ENCODE measurements around the gene MLH3. TPM values are rescaled to one million over a fixed set of nuclear protein-coding genes. Genes with fewer than 3 reads are reported as not detected.

MLH3 gene
- polyA plus RNA-seq, 1 donor (not counting 4 experiments of a cell fraction or from before 2014, with no cell fraction given) = 13.0 TPM

DNA sequence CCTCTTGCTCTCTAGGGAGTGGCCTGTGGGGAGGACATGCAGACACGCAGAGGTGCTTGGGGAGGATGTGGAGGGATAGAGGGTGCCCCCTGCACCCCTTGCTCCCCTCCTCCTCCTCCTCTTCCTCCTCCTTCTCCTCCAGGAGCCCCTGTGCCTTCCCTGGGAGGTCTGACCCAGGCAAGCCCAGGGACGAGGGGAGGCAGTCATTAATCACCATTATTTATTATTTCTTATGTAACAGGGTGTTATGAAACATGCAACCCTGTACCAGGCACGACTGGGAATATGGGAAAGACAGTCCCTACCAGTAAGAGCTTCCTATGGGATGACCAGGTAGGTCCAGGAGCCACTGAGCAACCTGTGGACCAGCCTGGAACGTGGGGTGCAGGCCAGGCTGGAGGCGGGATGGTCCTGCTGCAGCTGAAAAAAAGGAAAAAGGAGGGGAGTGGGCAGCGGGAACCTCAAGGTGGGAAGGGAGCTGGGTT lies 73.3 kb downstream of the MLH3 start:
- Histone ChIP-seq H2AFZ (ENCODE audit: control insufficient read depth, low read length) (no peak overlapping the region), H3K27ac (ENCODE audit: control insufficient read depth, insufficient read depth, low read length) (no peak overlapping the region), H3K9me1 (ENCODE audit: control insufficient read depth, extremely low read depth, insufficient read depth, low read length) (no peaks in the 10 kb centered on the region), H3K9ac (ENCODE audit: control insufficient read depth, extremely low read depth, insufficient read depth, low read length) (no peak overlapping the region), H3K4me1 (ENCODE audit: control insufficient read depth, extremely low read depth, insufficient read depth, low read length) (peaks cover 27% of the 10 kb centered on the region), H3K79me2 (ENCODE audit: control insufficient read depth, insufficient read depth, low read length) (no peaks in the 10 kb centered on the region), H3K4me3 (ENCODE audit: control insufficient read depth in 2 of 3, extremely low read depth in 1 of 3, insufficient read depth in 2 of 3, low read depth in 1 of 3, low read length in 3 of 3) (no peak overlapping the region), H3K9me3 (ENCODE audit: control insufficient read depth, low read depth, low read length) (no peaks in the 10 kb centered on the region), H4K20me1 (ENCODE audit: control insufficient read depth, extremely low read depth, insufficient read depth, low read length) (no peaks in the 10 kb centered on the region), H3K36me3 (ENCODE audit: control insufficient read depth in 2 of 2, extremely low read depth in 1 of 2, insufficient read depth in 2 of 2, low read length in 2 of 2) (no peaks in the 10 kb centered on the region), H3K27me3 (ENCODE audit: control insufficient read depth, extremely low read depth, insufficient read depth, low read length) (no peaks in the 10 kb centered on the region), H3K4me2 (ENCODE audit: control insufficient read depth, extremely low read depth, insufficient read depth, low read depth, low read length) (no peak overlapping the region)
- TF ChIP-seq, protein P1, sequence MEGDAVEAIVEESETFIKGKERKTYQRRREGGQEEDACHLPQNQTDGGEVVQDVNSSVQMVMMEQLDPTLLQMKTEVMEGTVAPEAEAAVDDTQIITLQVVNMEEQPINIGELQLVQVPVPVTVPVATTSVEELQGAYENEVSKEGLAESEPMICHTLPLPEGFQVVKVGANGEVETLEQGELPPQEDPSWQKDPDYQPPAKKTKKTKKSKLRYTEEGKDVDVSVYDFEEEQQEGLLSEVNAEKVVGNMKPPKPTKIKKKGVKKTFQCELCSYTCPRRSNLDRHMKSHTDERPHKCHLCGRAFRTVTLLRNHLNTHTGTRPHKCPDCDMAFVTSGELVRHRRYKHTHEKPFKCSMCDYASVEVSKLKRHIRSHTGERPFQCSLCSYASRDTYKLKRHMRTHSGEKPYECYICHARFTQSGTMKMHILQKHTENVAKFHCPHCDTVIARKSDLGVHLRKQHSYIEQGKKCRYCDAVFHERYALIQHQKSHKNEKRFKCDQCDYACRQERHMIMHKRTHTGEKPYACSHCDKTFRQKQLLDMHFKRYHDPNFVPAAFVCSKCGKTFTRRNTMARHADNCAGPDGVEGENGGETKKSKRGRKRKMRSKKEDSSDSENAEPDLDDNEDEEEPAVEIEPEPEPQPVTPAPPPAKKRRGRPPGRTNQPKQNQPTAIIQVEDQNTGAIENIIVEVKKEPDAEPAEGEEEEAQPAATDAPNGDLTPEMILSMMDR (optimal IDR thresholded peaks at IDR 0.05 in 1 of 3, IDR thresholded peaks at IDR 0.05 in 1 of 3, conservative IDR thresholded peaks at IDR 0.05 in 1 of 3; ENCODE audit: extremely low read depth in 1 of 3, insufficient read depth in 2 of 3, low read length in 3 of 3) = no peak
- no peak for TF ChIP-seq EZH2 (IDR thresholded peaks at IDR 0.05; ENCODE audit: low read length)
- DNase-seq (ENCODE audit: low read depth, low spot score) (no peak), FAIRE-seq (no peak)
- dilution Hi-C loops (cut with MboI; ENCODE audit: extremely low pct_ligation_motif_present, low sequenced_read_pairs) = no loop called here

DNA sequence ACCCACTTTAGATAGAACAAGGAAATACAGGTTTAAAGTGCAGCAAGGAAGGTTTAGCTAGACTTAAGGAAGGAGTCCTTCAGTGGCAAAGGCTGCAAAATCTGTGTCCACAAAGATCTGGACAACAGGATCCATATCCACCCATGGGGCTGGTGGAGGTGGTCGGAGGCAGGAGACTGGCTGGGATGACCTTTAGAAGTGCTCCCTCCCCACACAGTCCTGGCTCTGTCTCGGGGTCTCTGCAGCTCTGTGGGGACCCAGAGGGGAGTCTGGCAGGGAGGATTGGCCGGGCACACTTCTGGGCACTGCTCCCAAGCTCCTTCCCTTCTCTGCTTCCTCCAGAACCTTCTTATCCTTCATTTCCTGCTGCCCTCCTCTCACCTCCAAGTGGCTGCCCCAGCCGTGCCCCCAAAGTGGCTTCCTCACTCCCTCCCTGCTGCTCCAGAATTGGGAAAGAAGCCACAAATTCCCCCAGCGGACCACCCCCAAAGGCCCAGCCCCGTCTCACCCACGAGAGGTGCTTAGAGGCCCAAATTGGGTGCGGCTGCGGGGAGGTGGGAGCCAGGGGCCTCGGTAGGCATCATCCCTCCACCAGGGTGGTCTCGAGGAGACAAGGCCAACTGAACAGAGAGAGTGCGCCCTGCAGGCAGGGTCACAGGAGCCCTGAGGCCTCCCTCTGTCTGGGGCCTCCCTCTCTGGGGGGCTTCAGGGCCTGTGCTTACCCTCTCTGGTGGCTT lies 73.9 kb downstream of the MLH3 start:
- Histone ChIP-seq H3K27ac (ENCODE audit: control insufficient read depth, insufficient read depth, low read length) (no peak overlapping the region), H3K9me1 (ENCODE audit: control insufficient read depth, extremely low read depth, insufficient read depth, low read length) (no peaks in the 10 kb centered on the region), H2AFZ (ENCODE audit: control insufficient read depth, low read length) (no peak overlapping the region), H3K4me1 (ENCODE audit: control insufficient read depth, extremely low read depth, insufficient read depth, low read length) (peaks cover 22% of the 10 kb centered on the region), H3K36me3 (ENCODE audit: control insufficient read depth in 2 of 2, extremely low read depth in 1 of 2, insufficient read depth in 2 of 2, low read length in 2 of 2) (no peaks in the 10 kb centered on the region), H3K27me3 (ENCODE audit: control insufficient read depth, extremely low read depth, insufficient read depth, low read length) (no peaks in the 10 kb centered on the region), H4K20me1 (ENCODE audit: control insufficient read depth, extremely low read depth, insufficient read depth, low read length) (no peaks in the 10 kb centered on the region), H3K4me3 (ENCODE audit: control insufficient read depth in 2 of 3, extremely low read depth in 1 of 3, insufficient read depth in 2 of 3, low read depth in 1 of 3, low read length in 3 of 3) (no peak overlapping the region), H3K4me2 (ENCODE audit: control insufficient read depth, extremely low read depth, insufficient read depth, low read depth, low read length) (no peak overlapping the region), H3K79me2 (ENCODE audit: control insufficient read depth, insufficient read depth, low read length) (no peaks in the 10 kb centered on the region), H3K9ac (ENCODE audit: control insufficient read depth, extremely low read depth, insufficient read depth, low read length) (no peak overlapping the region), H3K9me3 (ENCODE audit: control insufficient read depth, low read depth, low read length) (no peaks in the 10 kb centered on the region)
- FAIRE-seq (no peak), DNase-seq (ENCODE audit: low read depth, low spot score) (no peak)
- no peak for TF ChIP-seq EZH2 (IDR thresholded peaks at IDR 0.05; ENCODE audit: low read length)
- TF ChIP-seq, protein P1 (optimal IDR thresholded peaks at IDR 0.05 in 1 of 3, IDR thresholded peaks at IDR 0.05 in 1 of 3, conservative IDR thresholded peaks at IDR 0.05 in 1 of 3; ENCODE audit: extremely low read depth in 1 of 3, insufficient read depth in 2 of 3, low read length in 3 of 3) = no peak
- dilution Hi-C loops (cut with MboI; ENCODE audit: extremely low pct_ligation_motif_present, low sequenced_read_pairs) = no loop called here

Data from keratinocyte (primary cell).